Lung (tissue), 12 donors: ENCODE data around the gene ERI3. TPM values are rescaled to one million over a fixed set of nuclear protein-coding genes. Genes with fewer than 3 reads are reported as not detected.
"Not testable (repeated sequence)": the region's sequence is repeated elsewhere in the genome, so short reads cannot be mapped to it uniquely, and the experiment has no call there.

Source experiments
- ATAC-seq: fragments of 200-7000 bp; cut with Tn5 transposase; one replicate; pipeline ENCODE4 v1.9.1; 2020; ENCODE audit warnings: moderate number of reproducible peaks; ENCODE audit not compliant: insufficient read depth, low FRiP score
- DNase-seq, 3 donors: peaks; one replicate each; pipeline ENCODE4 v3.0.0-alpha.2; 2013 to 2017
- H3K27ac ChIP-seq, 2 donors: one replicate each; pipeline ENCODE4 v1.5.1; 2013; ENCODE audit warnings: mild to moderate bottlenecking in 2 of 2, moderate library complexity in 2 of 2, control low read depth in 1 of 2, inconsistent platforms in 1 of 2, low read depth in 1 of 2, low read length in 1 of 2
- H3K27me3 ChIP-seq, 3 donors: one replicate each; pipeline ENCODE4 v1.5.1; 2013; ENCODE audit warnings: low read length in 2 of 3; ENCODE audit not compliant: control insufficient read depth in 3 of 3, insufficient read depth in 3 of 3
- H3K36me3 ChIP-seq, 4 donors: one replicate each; pipeline ENCODE4 v1.5.1; 2013; ENCODE audit warnings: low read length in 4 of 4, mild to moderate bottlenecking in 1 of 4, moderate library complexity in 1 of 4; ENCODE audit not compliant: control insufficient read depth in 4 of 4, insufficient read depth in 4 of 4
- H3K4me1 ChIP-seq, 5 donors: one replicate each; pipeline ENCODE4 v1.5.1; 2013; ENCODE audit warnings: low read length in 5 of 5, mild to moderate bottlenecking in 2 of 5, moderate library complexity in 1 of 5; ENCODE audit not compliant: control insufficient read depth in 5 of 5, insufficient read depth in 5 of 5
- H3K4me3 ChIP-seq: one replicate; pipeline ENCODE4 v1.5.1; 2013; ENCODE audit warnings: mild to moderate bottlenecking, control low read depth, moderate library complexity
- H3K9ac ChIP-seq, 2 donors: one replicate each; pipeline ENCODE4 v1.5.1; 2013; ENCODE audit warnings: low read length in 2 of 2, control low read depth in 1 of 2; ENCODE audit not compliant: insufficient read depth in 1 of 2
- H3K9me3 ChIP-seq, 4 donors: one replicate each; pipeline ENCODE4 v1.5.1; 2013; ENCODE audit warnings: low read length in 3 of 4, mild to moderate bottlenecking in 1 of 4, moderate library complexity in 1 of 4; ENCODE audit not compliant: control insufficient read depth in 4 of 4, insufficient read depth in 3 of 4
- CTCF ChIP-seq: IDR thresholded peaks from 2 replicates; pipeline ENCODE4 v1.5.1; 2012; ENCODE audit warnings: mild to moderate bottlenecking; ENCODE audit errors: control extremely low read depth, extremely low read depth
- WGBS, 2 donors: extraction: QIAGEN DNeasy Blood & Tissue Kit; methylation state at CpG; one replicate each; pipeline ENCODE4 v1.1.7; 2013; 5-methylcytosine and 5-hydroxymethylcytosine counted together
- polyA plus RNA-seq, 2 donors: library from polyadenylated mRNA; stranded (reverse); fragments of 200-250 nt; gene quantifications; one replicate each; pipeline ENCODE4 v1.2.1, GENCODE V29; 2013
- total RNA-seq, 2 donors: library from RNA; depleted of rRNA in 1 of 2; stranded (reverse); fragments of >200 nt in 1 of 2; gene quantifications; one replicate each; pipeline ENCODE4 v1.2.1, GENCODE V29; 2014 to 2021
- donor health status: control.
- donor health status: control.
- donor health status: Bipolar disorder and iron deficiency.
- donor health status: healthy.
- donor health status: DM: yes; HTN: yes; CAD: no.

Gene ERI3
- total and polyA plus RNA-seq, 4 donors: 26.6 to 56.2 (median 40.8) TPM

GRCh38 chr1:44210595-44210994, 144.5 kb downstream of the ERI3 start:
- peaks cover 0 to 6% (median 5%) of the 10 kb centered on the region in 4 donors for H3K36me3 ChIP-seq
- DNase-seq: no peak
- H3K27me3 ChIP-seq: no peaks in the 10 kb centered on the region
- no peak overlapping the region for H3K9ac ChIP-seq
- WGBS, 2 donors: 98 to 100% methylated on average over 1 of the region's 1 CpG
- H3K27ac ChIP-seq: no peak overlapping the region
- H3K4me1 ChIP-seq: peaks cover 7 to 16% (median 11%) of the 10 kb centered on the region in 5 donors
- no peak for TF ChIP-seq CTCF
- no peak for ATAC-seq
- no peaks in the 10 kb centered on the region for H3K9me3 ChIP-seq
- no peak overlapping the region for H3K4me3 ChIP-seq

GRCh38 chr1:44208226-44208625, 146.8 kb downstream of the ERI3 start:
- no peaks in the 10 kb centered on the region for H3K36me3 ChIP-seq
- ATAC-seq (no peak), DNase-seq (no peak)

GRCh38 chr1:44206545-44206944, 148.5 kb downstream of the ERI3 start:
- H3K27ac ChIP-seq: not testable (repeated sequence)
- whole genome bisulfite sequencing, 2 donors: 68 to 87% methylated on average over 5 of the region's 5 CpGs

More at GRCh38 chr1:44208226-44208625, 146.8 kb downstream of the ERI3 start:
- no peaks in the 10 kb centered on the region for H3K27me3 ChIP-seq
- H3K9ac ChIP-seq: no peak overlapping the region
- TF ChIP-seq CTCF: no peak
- H3K4me3 ChIP-seq: no peak overlapping the region
- H3K9me3 ChIP-seq: no peaks in the 10 kb centered on the region
- no peak overlapping the region for H3K27ac ChIP-seq
- peaks cover 0 to 8% (median 5%) of the 10 kb centered on the region in 5 donors for H3K4me1 ChIP-seq

GRCh38 chr1:44200336-44200735, 154.7 kb downstream of the ERI3 start:
- ATAC-seq (no peak), DNase-seq (no peak)
- 91 to 94% methylated on average over 8 of the region's 8 CpGs for WGBS, 2 donors
- Histone ChIP-seq H3K4me1 (no peaks in the 10 kb centered on the region), H3K27me3 (no peaks in the 10 kb centered on the region), H3K27ac (no peak overlapping the region), H3K9ac (no peak overlapping the region), H3K9me3 (no peaks in the 10 kb centered on the region), H3K4me3 (no peak overlapping the region), H3K36me3 (no peaks in the 10 kb centered on the region)
- TF ChIP-seq CTCF: no peak

More at GRCh38 chr1:44206545-44206944, 148.5 kb downstream of the ERI3 start:
- H3K27me3 ChIP-seq, H3K9ac ChIP-seq, H3K4me3 ChIP-seq, DNase-seq, H3K4me1 ChIP-seq, H3K36me3 ChIP-seq, ATAC-seq, H3K9me3 ChIP-seq: not testable (repeated sequence)
